Pancreas (tissue), 10 donors: ENCODE measurements around the gene COL6A5. TPM values are rescaled to one million over a fixed set of nuclear protein-coding genes. Genes with fewer than 3 reads are reported as not detected.

Source experiments
- ATAC-seq, 4 donors: fragments of 200-7000 bp; cut with Tn5 transposase; one replicate each; pipeline versions ENCODE4 v1.8.0 to v1.9.1; 2020; ENCODE audit warnings: mild to moderate bottlenecking in 4 of 4, moderate library complexity in 4 of 4
- DNase-seq, 6 donors: peaks; one replicate each; pipeline ENCODE4 v3.0.0-alpha.2; 2020
- FAIRE-seq: peaks from 2 replicates; lab custom pipeline; 2012; peaks lifted over from hg19 to GRCh38; lab: Jason Lieb, UNC
- H3K27ac ChIP-seq, 4 donors: fragments of 200-600 bp; sonication (generic); 1 replicate in 3 of 4; 2 replicates in 1 of 4; pipeline versions ENCODE4 v1.5.0 to v1.8.0; 2020
- H3K27me3 ChIP-seq, 4 donors: fragments of 200-600 bp; one replicate each; pipeline ENCODE4 v1.8.0; 2021
- H3K36me3 ChIP-seq, 3 donors: fragments of 200-600 bp; sonication (generic) in 1 of 3; one replicate each; pipeline versions ENCODE4 v1.5.0 to v1.8.0; 2020 to 2021
- H3K4me1 ChIP-seq, 3 donors: fragments of 200-600 bp; one replicate each; pipeline ENCODE4 v1.8.0; 2021
- H3K4me3 ChIP-seq, 4 donors: fragments of 200-600 bp; sonication (generic) in 2 of 4; one replicate each; pipeline versions ENCODE4 v1.5.0 to v1.8.0; 2020 to 2021
- H3K9me3 ChIP-seq, 4 donors: fragments of 200-600 bp; one replicate each; pipeline ENCODE4 v1.8.0; 2021
- WGBS, 2 donors: extraction: QIAGEN DNeasy Blood & Tissue Kit; methylation state at CpG; one replicate each; pipeline ENCODE4 v1.1.7; 2013; 5-methylcytosine and 5-hydroxymethylcytosine counted together
- intact Hi-C, 3 donors: fragments of 100-400 bp; cut with DNase I; formaldehyde crosslinking; loops; one replicate each; pipeline versions ENCODE4 v1.11.1 to v1.14.2; 2022
- polyA plus RNA-seq, 2 donors: library from polyadenylated mRNA; stranded (reverse); fragments of 200-250 nt; gene quantifications; one replicate each; pipeline ENCODE4 v1.2.3, GENCODE V29; 2013
- total RNA-seq, 6 donors: library from RNA; stranded (reverse); fragmentation: NEBNext Ultra II Directional in 4 of 6; extraction: Animal tissue kit (Norgen Biotek cat#: 25700) in 4 of 6; gene quantifications; one replicate each; pipeline versions ENCODE4 v1.2.1 to v1.2.4, GENCODE V29; 2021 to 2023
- TF ChIP-seq, protein P1 (sequence below), 4 donors: fragments of 200-600 bp; sonication (generic) in 3 of 4; IDR thresholded peaks; one replicate each; pipeline versions ENCODE4 v1.5.0 to v1.8.0; 2021; ENCODE audit warnings: antibody characterized with exemption in 4 of 4
- donor health status: healthy with polysubstance abuse.
- donor health status: DM: no; HTN: no; CAD: no; lungs with moderate emphysema.
- donor health status: DM: no; HTN: no; CAD: no.
- donor health status: control.
- donor health status: control.
- donor health status: Bipolar disorder and iron deficiency.
- donor health status: DM: yes; HTN: yes; CAD: no.
- donor health status: DM: no; HTN: no; CAD: no.
- donor health status: DM: no; HTN: no; CAD: no.
- donor health status: DM: yes; HTN: yes; CAD: no.

Gene COL6A5
- total and polyA plus RNA-seq, 8 donors: 0.03 TPM; not detected in 7

DNA sequence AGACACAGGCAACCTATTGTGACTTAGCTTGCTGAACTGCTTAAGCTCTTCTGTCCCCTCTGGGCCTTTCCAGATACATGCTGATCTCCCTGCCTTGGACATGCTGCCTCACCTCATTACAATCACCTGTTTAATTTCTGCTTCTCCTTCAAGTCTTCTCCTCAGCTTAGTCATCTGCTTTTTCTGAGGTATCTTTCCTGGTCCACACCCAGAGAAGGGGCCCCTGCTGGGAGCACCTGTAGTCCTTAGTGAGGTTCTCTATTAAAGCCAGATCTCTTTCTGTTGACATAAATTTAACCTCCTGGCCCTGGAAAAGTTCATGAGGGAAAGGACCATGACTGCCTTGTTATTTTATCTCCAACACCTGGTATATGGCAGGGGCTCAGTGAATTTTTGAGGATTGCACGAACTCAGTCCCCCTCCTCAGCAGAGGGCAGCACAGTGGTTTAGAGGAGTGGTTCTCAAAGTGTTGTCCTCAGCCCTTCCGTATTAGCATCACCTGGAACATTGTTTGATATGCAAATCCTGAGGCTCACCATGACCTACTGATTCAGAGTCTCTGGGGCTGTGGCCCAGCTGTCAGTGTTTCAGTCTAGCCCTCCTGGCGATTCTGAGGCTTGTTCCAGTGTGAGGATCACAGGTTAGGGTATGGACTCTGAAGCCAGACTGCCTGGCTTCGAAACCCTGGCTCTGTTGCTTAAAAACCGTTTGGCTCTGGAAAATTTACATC is 184.2 kb downstream of the COL6A5 start:
- no peak for FAIRE-seq
- Histone ChIP-seq H3K4me1 (no peaks in the 10 kb centered on the region), H3K4me3 (no peak overlapping the region), H3K36me3 (no peaks in the 10 kb centered on the region), H3K27ac (no peak overlapping the region), H3K9me3 (no peaks in the 10 kb centered on the region), H3K27me3 (no peaks in the 10 kb centered on the region)
- TF ChIP-seq, protein P1, sequence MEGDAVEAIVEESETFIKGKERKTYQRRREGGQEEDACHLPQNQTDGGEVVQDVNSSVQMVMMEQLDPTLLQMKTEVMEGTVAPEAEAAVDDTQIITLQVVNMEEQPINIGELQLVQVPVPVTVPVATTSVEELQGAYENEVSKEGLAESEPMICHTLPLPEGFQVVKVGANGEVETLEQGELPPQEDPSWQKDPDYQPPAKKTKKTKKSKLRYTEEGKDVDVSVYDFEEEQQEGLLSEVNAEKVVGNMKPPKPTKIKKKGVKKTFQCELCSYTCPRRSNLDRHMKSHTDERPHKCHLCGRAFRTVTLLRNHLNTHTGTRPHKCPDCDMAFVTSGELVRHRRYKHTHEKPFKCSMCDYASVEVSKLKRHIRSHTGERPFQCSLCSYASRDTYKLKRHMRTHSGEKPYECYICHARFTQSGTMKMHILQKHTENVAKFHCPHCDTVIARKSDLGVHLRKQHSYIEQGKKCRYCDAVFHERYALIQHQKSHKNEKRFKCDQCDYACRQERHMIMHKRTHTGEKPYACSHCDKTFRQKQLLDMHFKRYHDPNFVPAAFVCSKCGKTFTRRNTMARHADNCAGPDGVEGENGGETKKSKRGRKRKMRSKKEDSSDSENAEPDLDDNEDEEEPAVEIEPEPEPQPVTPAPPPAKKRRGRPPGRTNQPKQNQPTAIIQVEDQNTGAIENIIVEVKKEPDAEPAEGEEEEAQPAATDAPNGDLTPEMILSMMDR (IDR thresholded peaks at IDR 0.05): no peak
- DNase-seq: no peak
- 59 to 64% methylated on average over 5 of the region's 5 CpGs for WGBS, 2 donors
- intact Hi-C loops: no loop called here
- ATAC-seq: no peak

DNA sequence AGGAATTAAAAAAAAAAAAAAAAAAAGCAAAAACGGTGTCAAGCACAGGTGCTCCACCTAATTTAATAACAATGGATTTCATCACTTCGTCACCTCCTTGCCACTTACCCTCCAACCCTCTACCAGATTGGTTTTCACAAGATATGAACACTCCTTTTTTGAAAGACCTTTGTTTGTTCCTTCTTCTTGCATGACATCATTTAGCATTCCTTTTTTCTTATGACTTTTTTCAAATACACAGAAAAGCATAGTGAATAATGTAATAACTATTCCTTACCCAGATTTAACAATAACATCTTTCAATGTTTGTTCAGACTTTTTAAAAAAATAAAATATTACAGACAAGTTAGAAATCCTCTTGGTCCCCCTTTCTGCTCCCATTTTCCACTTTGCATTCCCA is 187.8 kb downstream of the COL6A5 start:
- no peaks in the 10 kb centered on the region for H3K4me1 ChIP-seq
- no peak for ATAC-seq
- H3K4me3 ChIP-seq: no peak overlapping the region
- no peaks in the 10 kb centered on the region for H3K27me3 ChIP-seq
- TF ChIP-seq, protein P1 (IDR thresholded peaks at IDR 0.05): no peak
- H3K9me3 ChIP-seq: no peaks in the 10 kb centered on the region
- WGBS, 2 donors: 57 to 64% methylated on average over 2 of the region's 2 CpGs
- no peaks in the 10 kb centered on the region for H3K36me3 ChIP-seq
- intact Hi-C loops: no loop called here
- no peak overlapping the region for H3K27ac ChIP-seq
- no peak for FAIRE-seq
- no peak for DNase-seq

Other genes starting within 250 kb of the COL6A5 start
- 1 to 10 TPM in 1 of 6 donors, under 1 TPM in 5; 0.03 to 1.4 (median 0.04) TPM for gene COL6A6, start 171.5 kb downstream of the COL6A5 start, total RNA-seq
- under 1 TPM; 0.11 to 0.12 TPM for gene COL6A6, start 171.5 kb downstream of the COL6A5 start, polyA plus RNA-seq